ENCODE results near the gene BCL6B. TPM values are rescaled to one million over a fixed set of nuclear protein-coding genes. Genes with fewer than 3 reads are reported as not detected.

BCL6B gene
- total RNA-seq, 1 donor from 2014 or later = 0.42 TPM

GRCh38 chr17:7011942-7012254 is 11.0 kb upstream of the BCL6B start:
- no peak for TF ChIP-seq CTCF (conservative IDR thresholded peaks at IDR 0.05)
- H3K27ac Mint-ChIP-seq (ENCODE audit: unreplicated experiment) = peak overlapping the region; percentile 100
- no peaks in the 10 kb centered on the region for H3K27me3 Mint-ChIP-seq (ENCODE audit: low read depth)
- H3K36me3 Mint-ChIP-seq (ENCODE audit: low read depth) = peaks cover 3% of the 10 kb centered on the region
- DNase-seq (ENCODE audit: low read depth, low spot score) = no peak
- H3K4me1 Mint-ChIP-seq = peaks cover 60% of the 10 kb centered on the region
- H3K9me3 Mint-ChIP-seq = no peaks in the 10 kb centered on the region
- peak overlapping the region; percentile 99 for H3K4me3 Mint-ChIP-seq

GRCh38 chr17:7014261-7014994 is 8.4 kb upstream of the BCL6B start:
- peak; percentile 95 for DNase-seq (ENCODE audit: low read depth, low spot score)
- Mint-ChIP-seq H3K36me3 (ENCODE audit: low read depth) (peaks cover 3% of the 10 kb centered on the region), H3K9me3 (no peaks in the 10 kb centered on the region), H3K4me3 (peak overlapping the region; percentile 99), H3K27ac (ENCODE audit: unreplicated experiment) (peak overlapping the region; percentile 90), H3K4me1 (peaks cover 73% of the 10 kb centered on the region), H3K27me3 (ENCODE audit: low read depth) (no peaks in the 10 kb centered on the region)
- TF ChIP-seq CTCF (conservative IDR thresholded peaks at IDR 0.05) = peak; percentile 89

GRCh38 chr17:7014995-7015958 is 7.6 kb upstream of the BCL6B start:
- peaks cover 72% of the 10 kb centered on the region for H3K4me1 Mint-ChIP-seq
- peak overlapping the region; percentile 91 for H3K4me3 Mint-ChIP-seq
- H3K27me3 Mint-ChIP-seq (ENCODE audit: low read depth) = no peaks in the 10 kb centered on the region
- no peaks in the 10 kb centered on the region for H3K9me3 Mint-ChIP-seq
- TF ChIP-seq CTCF (conservative IDR thresholded peaks at IDR 0.05) = peak; percentile 21
- H3K27ac Mint-ChIP-seq (ENCODE audit: unreplicated experiment) = peak overlapping the region; percentile 90
- no peak for DNase-seq (ENCODE audit: low read depth, low spot score)
- H3K36me3 Mint-ChIP-seq (ENCODE audit: low read depth) = no peaks in the 10 kb centered on the region

GRCh38 chr17:7016418-7016817 is 6.4 kb upstream of the BCL6B start:
- Mint-ChIP-seq H3K4me3 (peak overlapping the region; percentile 91), H3K9me3 (no peaks in the 10 kb centered on the region), H3K27ac (ENCODE audit: unreplicated experiment) (peak overlapping the region; percentile 27), H3K27me3 (ENCODE audit: low read depth) (peaks cover 10% of the 10 kb centered on the region), H3K4me1 (peaks cover 74% of the 10 kb centered on the region), H3K36me3 (ENCODE audit: low read depth) (no peaks in the 10 kb centered on the region)
- TF ChIP-seq CTCF (conservative IDR thresholded peaks at IDR 0.05) = no peak
- DNase-seq (ENCODE audit: low read depth, low spot score) = no peak

- peak overlapping the region; percentile 91 for H3K4me3 Mint-ChIP-seq
These were observed 5.7 kb upstream of the BCL6B start for GRCh38 chr17:7016886-7017826.

More at GRCh38 chr17:7016886-7017826, 5.7 kb upstream of the BCL6B start:
- Mint-ChIP-seq H3K27me3 (ENCODE audit: low read depth) (peaks cover 18% of the 10 kb centered on the region), H3K27ac (ENCODE audit: unreplicated experiment) (no peak overlapping the region), H3K9me3 (no peaks in the 10 kb centered on the region), H3K36me3 (ENCODE audit: low read depth) (no peaks in the 10 kb centered on the region), H3K4me1 (peaks cover 69% of the 10 kb centered on the region)
- TF ChIP-seq CTCF (conservative IDR thresholded peaks at IDR 0.05) = no peak
- no peak for DNase-seq (ENCODE audit: low read depth, low spot score)
